ENCODE measurements around the gene TRIM38.

GRCh38 chr6:25927756-25928216 is 34.8 kb upstream of the TRIM38 start:
- TF ChIP-seq POLR2A (IDR thresholded peaks at IDR 0.05; ENCODE audit: low read depth, low read length) (no peak), POLR2AphosphoS5 (IDR thresholded peaks at IDR 0.05; ENCODE audit: low read depth, low read length) (no peak)
